ENCODE measurements around the gene OCA2.

- TF ChIP-seq POLR2AphosphoS5 (IDR thresholded peaks at IDR 0.05; ENCODE audit: low read depth), result no peak
- TF ChIP-seq, protein P1, sequence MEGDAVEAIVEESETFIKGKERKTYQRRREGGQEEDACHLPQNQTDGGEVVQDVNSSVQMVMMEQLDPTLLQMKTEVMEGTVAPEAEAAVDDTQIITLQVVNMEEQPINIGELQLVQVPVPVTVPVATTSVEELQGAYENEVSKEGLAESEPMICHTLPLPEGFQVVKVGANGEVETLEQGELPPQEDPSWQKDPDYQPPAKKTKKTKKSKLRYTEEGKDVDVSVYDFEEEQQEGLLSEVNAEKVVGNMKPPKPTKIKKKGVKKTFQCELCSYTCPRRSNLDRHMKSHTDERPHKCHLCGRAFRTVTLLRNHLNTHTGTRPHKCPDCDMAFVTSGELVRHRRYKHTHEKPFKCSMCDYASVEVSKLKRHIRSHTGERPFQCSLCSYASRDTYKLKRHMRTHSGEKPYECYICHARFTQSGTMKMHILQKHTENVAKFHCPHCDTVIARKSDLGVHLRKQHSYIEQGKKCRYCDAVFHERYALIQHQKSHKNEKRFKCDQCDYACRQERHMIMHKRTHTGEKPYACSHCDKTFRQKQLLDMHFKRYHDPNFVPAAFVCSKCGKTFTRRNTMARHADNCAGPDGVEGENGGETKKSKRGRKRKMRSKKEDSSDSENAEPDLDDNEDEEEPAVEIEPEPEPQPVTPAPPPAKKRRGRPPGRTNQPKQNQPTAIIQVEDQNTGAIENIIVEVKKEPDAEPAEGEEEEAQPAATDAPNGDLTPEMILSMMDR (IDR thresholded peaks at IDR 0.05; ENCODE audit: insufficient read depth, low read length), result no peak
- TF ChIP-seq, protein P2, sequence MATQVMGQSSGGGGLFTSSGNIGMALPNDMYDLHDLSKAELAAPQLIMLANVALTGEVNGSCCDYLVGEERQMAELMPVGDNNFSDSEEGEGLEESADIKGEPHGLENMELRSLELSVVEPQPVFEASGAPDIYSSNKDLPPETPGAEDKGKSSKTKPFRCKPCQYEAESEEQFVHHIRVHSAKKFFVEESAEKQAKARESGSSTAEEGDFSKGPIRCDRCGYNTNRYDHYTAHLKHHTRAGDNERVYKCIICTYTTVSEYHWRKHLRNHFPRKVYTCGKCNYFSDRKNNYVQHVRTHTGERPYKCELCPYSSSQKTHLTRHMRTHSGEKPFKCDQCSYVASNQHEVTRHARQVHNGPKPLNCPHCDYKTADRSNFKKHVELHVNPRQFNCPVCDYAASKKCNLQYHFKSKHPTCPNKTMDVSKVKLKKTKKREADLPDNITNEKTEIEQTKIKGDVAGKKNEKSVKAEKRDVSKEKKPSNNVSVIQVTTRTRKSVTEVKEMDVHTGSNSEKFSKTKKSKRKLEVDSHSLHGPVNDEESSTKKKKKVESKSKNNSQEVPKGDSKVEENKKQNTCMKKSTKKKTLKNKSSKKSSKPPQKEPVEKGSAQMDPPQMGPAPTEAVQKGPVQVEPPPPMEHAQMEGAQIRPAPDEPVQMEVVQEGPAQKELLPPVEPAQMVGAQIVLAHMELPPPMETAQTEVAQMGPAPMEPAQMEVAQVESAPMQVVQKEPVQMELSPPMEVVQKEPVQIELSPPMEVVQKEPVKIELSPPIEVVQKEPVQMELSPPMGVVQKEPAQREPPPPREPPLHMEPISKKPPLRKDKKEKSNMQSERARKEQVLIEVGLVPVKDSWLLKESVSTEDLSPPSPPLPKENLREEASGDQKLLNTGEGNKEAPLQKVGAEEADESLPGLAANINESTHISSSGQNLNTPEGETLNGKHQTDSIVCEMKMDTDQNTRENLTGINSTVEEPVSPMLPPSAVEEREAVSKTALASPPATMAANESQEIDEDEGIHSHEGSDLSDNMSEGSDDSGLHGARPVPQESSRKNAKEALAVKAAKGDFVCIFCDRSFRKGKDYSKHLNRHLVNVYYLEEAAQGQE (IDR thresholded peaks at IDR 0.05; ENCODE audit: insufficient replicate concordance, low read depth), result no peak
- TF ChIP-seq GABPA (IDR thresholded peaks at IDR 0.05; ENCODE audit: low read depth), result no peak
- TF ChIP-seq SPI1 (IDR thresholded peaks at IDR 0.05; ENCODE audit: borderline replicate concordance, low read depth), result no peak
These were observed 105.6 kb downstream of the OCA2 start for GRCh38 chr15:27993544-27993943.

Data from HL-60 (cell line).